ENCODE data around the gene PZP.

DNA sequence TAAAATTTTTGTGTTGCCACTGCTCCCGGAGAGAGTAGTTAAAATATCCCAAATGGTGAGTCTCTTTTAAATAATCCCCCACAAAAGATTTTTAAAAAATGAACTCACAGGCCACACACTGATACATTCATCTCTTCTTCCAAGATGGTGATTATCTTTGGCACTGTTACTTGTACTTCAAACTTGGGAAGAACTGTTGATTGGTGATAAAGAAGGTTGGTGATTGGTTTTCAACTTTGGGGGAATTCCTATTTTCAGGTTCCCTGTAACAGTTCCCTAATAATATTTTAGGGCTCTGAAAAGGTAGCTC is 99.0 kb downstream of the PZP start:
- TF ChIP-seq, protein P1, sequence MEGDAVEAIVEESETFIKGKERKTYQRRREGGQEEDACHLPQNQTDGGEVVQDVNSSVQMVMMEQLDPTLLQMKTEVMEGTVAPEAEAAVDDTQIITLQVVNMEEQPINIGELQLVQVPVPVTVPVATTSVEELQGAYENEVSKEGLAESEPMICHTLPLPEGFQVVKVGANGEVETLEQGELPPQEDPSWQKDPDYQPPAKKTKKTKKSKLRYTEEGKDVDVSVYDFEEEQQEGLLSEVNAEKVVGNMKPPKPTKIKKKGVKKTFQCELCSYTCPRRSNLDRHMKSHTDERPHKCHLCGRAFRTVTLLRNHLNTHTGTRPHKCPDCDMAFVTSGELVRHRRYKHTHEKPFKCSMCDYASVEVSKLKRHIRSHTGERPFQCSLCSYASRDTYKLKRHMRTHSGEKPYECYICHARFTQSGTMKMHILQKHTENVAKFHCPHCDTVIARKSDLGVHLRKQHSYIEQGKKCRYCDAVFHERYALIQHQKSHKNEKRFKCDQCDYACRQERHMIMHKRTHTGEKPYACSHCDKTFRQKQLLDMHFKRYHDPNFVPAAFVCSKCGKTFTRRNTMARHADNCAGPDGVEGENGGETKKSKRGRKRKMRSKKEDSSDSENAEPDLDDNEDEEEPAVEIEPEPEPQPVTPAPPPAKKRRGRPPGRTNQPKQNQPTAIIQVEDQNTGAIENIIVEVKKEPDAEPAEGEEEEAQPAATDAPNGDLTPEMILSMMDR (IDR thresholded peaks at IDR 0.05): no peak
- no peak for TF ChIP-seq ZFX (IDR thresholded peaks at IDR 0.05; ENCODE audit: borderline replicate concordance)

All from 22Rv1 (cell line).